ENCODE data around the gene CADPS. TPM values are rescaled to one million over a fixed set of nuclear protein-coding genes. Genes with fewer than 3 reads are reported as not detected.

The CADPS gene
- total RNA-seq, 1 donor from 2014 or later: not detected

DNA sequence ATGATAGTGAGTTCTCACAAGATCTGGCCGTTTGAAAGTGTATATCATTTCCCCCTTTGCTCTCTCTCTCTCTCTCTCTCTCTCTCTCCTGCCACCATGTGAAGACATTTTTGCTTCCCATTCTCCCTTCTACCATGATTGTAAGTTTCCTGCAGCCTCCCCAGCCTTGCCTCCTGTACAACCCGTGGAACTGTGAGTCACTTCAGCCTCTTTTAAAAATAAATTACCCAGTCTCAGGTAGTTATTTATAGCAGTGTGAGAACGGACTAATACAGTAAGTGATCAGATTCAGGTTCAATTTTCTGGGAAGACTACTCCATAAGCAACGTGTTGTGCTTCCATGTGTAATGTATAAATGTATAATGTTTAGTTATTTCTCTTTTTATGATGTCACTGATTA lies 29.2 kb downstream of the CADPS start:
- H3K4me3 Mint-ChIP-seq: no peak overlapping the region
- no peaks in the 10 kb centered on the region for H3K36me3 Mint-ChIP-seq (ENCODE audit: low read depth)
- no peak for DNase-seq
- peaks cover 3% of the 10 kb centered on the region for H3K9me3 Mint-ChIP-seq
- no peaks in the 10 kb centered on the region for H3K4me1 Mint-ChIP-seq
- H3K27me3 Mint-ChIP-seq: no peaks in the 10 kb centered on the region
- no peak overlapping the region for H3K27ac Mint-ChIP-seq
- intact Hi-C loops (cut with micrococcal nuclease): no loop called here

DNA sequence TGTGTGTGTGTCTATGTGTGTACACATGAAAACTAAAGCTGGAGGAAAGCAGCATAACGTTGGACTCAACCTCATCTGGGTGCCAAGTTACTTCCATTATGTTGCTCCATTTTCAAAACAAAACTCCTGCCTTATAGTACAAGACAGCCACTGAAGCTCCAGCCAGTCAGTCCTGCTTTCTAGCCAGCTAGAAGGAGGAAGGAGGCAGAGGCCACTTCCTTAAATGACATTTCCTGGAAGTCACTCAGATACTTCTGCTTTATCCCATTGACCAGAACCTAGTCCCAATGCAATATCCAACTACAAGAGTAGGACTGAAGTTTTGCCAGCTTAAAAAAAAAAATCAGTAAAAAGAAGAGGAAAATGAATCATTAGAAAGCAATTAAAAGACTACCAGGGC lies 31.7 kb downstream of the CADPS start:
- Mint-ChIP-seq H3K4me3 (no peak overlapping the region), H3K9me3 (peaks cover 3% of the 10 kb centered on the region), H3K4me1 (no peaks in the 10 kb centered on the region), H3K36me3 (ENCODE audit: low read depth) (no peaks in the 10 kb centered on the region), H3K27me3 (no peaks in the 10 kb centered on the region), H3K27ac (no peak overlapping the region)
- intact Hi-C loops (cut with micrococcal nuclease): no loop called here
- no peak for DNase-seq

DNA sequence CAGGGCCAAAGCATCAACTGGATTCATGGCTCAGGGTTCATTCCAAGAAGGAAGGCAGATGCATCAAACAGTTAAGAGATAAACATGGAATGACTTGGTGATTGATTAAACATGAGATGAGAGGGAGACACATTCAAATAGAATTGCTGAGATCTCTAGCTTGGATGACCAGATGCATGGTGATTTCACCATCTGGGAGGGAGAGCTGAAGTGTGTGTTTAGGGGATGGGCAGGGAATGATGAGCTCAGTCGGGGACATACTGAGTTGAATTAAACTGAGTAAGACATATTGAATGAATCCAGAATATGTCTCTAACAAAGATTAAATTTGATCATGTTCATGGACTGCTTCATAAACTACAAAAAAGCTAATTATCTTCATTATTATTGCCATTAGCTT lies 35.5 kb downstream of the CADPS start:
- no peaks in the 10 kb centered on the region for H3K27me3 Mint-ChIP-seq

DNA sequence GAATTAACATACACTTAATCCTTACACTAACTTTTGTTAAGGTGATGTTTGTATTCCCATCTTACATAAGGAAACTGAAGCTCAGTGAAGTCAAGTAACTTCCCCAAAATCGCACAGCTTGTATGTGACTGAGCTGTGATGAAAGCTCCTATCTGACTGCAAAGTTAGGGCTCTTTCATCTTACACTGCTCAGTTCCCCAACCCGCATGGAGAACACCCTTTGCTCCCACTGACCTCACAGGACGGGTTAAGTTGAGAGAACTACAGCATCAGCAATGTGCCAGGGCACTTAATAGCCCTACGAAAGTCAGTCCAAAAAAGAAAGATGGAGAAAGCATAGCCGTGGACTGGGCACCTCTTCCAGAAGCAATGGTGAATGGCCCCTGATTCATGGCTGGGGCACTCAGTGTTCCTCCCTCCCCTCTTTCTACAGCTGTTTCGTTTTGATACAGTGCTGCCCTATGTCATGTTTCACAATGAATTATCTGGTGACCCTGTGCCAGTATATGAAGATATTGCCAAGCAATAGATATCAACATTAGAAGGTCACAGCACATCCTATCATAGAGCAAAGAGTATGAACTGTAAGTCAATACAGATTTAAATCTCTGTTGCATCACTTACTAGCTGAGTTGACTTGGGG lies 38.0 kb downstream of the CADPS start:
- no peak for DNase-seq
- Mint-ChIP-seq H3K9me3 (no peaks in the 10 kb centered on the region), H3K4me3 (no peak overlapping the region), H3K27ac (no peak overlapping the region), H3K27me3 (no peaks in the 10 kb centered on the region), H3K36me3 (ENCODE audit: low read depth) (no peaks in the 10 kb centered on the region), H3K4me1 (no peaks in the 10 kb centered on the region)
- intact Hi-C loops (cut with micrococcal nuclease): no loop called here

More for the DNA sequence above, 35.5 kb downstream of the CADPS start:
- Mint-ChIP-seq H3K27ac (no peak overlapping the region), H3K4me3 (no peak overlapping the region), H3K4me1 (no peaks in the 10 kb centered on the region), H3K9me3 (no peaks in the 10 kb centered on the region), H3K36me3 (ENCODE audit: low read depth) (no peaks in the 10 kb centered on the region)
- intact Hi-C loops (cut with micrococcal nuclease): no loop called here
- no peak for DNase-seq

DNA sequence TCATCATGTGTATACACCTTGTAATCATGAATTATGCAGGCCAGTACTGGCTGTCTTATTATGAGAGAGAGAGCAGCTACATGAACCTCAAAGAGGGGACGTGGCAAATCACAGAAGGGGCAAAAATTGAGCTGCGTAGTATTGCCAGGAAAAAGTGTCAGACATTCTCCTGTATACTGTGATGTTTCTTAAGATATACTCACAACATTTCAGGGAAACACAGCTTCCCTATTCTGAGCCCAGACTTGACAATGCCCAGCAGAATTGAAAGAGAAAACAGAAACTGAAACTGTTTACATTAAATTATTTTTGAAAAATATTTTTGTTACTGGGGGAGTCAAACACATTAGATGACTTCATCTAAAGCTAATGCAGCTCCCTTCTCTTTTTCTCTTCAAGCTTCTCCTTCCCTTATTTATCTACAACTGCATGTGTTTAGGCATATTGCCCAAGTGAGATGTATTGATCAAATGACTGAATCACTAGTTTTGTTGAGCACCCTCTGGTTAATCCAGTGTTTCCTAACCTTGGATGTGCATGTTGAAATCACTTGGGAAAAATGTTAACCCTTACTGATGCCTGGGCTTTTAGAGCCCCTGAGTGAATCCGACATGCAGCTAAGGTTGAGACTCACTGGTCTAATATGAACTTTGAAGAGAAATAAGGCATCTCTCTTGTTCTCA lies 39.5 kb downstream of the CADPS start:
- Mint-ChIP-seq H3K36me3 (ENCODE audit: low read depth) (no peaks in the 10 kb centered on the region), H3K9me3 (no peaks in the 10 kb centered on the region), H3K27me3 (no peaks in the 10 kb centered on the region), H3K4me3 (no peak overlapping the region), H3K4me1 (no peaks in the 10 kb centered on the region), H3K27ac (no peak overlapping the region)
- intact Hi-C loops (cut with micrococcal nuclease): no loop called here
- no peak for DNase-seq

DNA sequence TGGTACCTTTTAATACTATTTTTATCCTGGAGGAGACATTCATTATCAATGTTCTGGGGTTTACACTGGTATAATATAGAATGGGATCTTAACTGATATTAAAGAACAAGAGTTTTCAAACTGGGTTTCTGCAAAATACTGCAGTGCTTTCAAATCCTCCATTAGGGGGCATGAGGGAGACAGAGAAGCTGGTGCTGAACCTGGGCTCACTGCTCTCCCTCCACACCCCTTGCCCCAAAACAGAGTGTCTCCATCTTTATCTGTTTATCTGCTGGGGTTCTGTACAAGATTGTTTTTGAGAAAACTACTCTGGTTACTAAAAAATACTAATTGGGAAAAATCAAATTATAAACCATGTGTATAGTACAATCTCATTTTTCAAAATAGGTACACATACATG lies 41.7 kb downstream of the CADPS start:
- H3K4me1 Mint-ChIP-seq: no peaks in the 10 kb centered on the region
- H3K9me3 Mint-ChIP-seq: no peaks in the 10 kb centered on the region
- intact Hi-C loops (cut with micrococcal nuclease): no loop called here
- no peak for DNase-seq
- no peak overlapping the region for H3K4me3 Mint-ChIP-seq
- H3K27ac Mint-ChIP-seq: no peak overlapping the region
- no peaks in the 10 kb centered on the region for H3K27me3 Mint-ChIP-seq
- no peaks in the 10 kb centered on the region for H3K36me3 Mint-ChIP-seq (ENCODE audit: low read depth)

DNA sequence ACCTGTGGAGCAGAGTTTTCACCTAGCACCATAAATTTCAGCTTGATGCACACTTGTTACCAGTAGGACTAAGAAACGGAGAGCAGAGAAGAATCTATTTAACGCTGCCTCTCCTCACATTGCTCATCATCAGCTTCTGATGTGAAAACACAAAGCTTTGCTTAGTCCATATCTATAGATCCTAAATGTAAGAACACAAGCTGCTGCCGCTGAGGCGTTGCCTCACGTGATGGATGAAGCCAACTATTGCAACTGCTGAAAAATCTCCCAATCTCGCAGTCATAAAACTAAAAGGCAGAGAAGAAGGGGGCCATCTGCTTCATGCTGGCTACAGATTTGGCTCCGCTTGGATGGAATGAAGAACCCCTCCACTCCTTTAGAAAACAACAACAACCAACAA lies 42.7 kb downstream of the CADPS start:
- DNase-seq: no peak
- no peak overlapping the region for H3K27ac Mint-ChIP-seq
- no peaks in the 10 kb centered on the region for H3K36me3 Mint-ChIP-seq (ENCODE audit: low read depth)
- no peaks in the 10 kb centered on the region for H3K27me3 Mint-ChIP-seq
- no peaks in the 10 kb centered on the region for H3K9me3 Mint-ChIP-seq
- intact Hi-C loops (cut with micrococcal nuclease): no loop called here
- H3K4me3 Mint-ChIP-seq: no peak overlapping the region
- no peaks in the 10 kb centered on the region for H3K4me1 Mint-ChIP-seq

DNA sequence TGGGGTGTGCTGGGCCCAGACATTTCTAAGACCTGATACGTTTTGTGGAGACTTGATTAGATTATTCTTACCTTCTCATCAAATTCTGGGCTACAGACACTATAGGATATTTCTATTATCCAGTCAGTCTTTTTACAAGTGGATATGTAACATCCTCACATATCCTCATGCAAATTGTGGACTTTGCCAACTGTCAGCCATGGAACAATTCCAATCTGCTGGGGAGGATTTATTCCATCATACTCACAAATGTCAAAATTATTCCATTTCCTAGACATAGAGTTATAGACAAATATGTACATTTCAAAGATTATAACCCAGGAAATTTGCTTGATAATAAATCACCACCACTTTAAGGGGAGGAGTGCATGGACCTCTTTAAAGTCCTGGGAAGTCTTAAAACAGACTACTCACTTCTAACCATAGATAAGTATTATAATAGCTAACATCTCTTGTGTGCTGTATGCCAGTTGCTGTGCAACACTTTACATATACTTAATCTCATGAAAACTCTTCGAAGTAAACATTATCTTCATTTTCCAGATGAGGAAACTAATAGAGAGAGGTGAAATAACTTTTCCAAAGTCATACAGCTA lies 44.4 kb downstream of the CADPS start:
- Mint-ChIP-seq H3K4me1 (no peaks in the 10 kb centered on the region), H3K36me3 (ENCODE audit: low read depth) (no peaks in the 10 kb centered on the region), H3K9me3 (no peaks in the 10 kb centered on the region), H3K27ac (no peak overlapping the region), H3K4me3 (no peak overlapping the region), H3K27me3 (no peaks in the 10 kb centered on the region)
- intact Hi-C loops (cut with micrococcal nuclease): no loop called here
- no peak for DNase-seq

DNA sequence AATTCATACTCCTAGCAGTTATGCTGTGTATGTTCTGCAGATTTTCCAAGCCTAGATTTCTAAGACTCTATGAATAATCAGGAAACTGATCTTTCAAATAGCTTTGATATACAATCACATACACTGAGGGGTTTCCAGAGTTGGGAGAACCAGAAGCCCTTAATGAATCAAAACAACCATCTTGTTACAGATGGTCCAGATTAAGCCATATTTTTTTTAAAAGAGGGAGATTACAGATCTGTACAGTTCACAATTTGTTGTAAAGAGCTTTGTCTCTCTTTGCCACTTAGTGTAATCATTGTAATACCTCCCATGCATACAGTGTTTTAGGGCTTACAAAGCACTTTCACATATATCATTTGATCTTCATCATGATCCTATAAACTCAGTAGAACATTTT lies 47.7 kb downstream of the CADPS start:
- no peaks in the 10 kb centered on the region for H3K27me3 Mint-ChIP-seq
- no peaks in the 10 kb centered on the region for H3K4me1 Mint-ChIP-seq
- no peak overlapping the region for H3K27ac Mint-ChIP-seq
- H3K9me3 Mint-ChIP-seq: no peaks in the 10 kb centered on the region
- intact Hi-C loops (cut with micrococcal nuclease): no loop called here
- no peak overlapping the region for H3K4me3 Mint-ChIP-seq
- H3K36me3 Mint-ChIP-seq (ENCODE audit: low read depth): no peaks in the 10 kb centered on the region
- no peak for DNase-seq

DNA sequence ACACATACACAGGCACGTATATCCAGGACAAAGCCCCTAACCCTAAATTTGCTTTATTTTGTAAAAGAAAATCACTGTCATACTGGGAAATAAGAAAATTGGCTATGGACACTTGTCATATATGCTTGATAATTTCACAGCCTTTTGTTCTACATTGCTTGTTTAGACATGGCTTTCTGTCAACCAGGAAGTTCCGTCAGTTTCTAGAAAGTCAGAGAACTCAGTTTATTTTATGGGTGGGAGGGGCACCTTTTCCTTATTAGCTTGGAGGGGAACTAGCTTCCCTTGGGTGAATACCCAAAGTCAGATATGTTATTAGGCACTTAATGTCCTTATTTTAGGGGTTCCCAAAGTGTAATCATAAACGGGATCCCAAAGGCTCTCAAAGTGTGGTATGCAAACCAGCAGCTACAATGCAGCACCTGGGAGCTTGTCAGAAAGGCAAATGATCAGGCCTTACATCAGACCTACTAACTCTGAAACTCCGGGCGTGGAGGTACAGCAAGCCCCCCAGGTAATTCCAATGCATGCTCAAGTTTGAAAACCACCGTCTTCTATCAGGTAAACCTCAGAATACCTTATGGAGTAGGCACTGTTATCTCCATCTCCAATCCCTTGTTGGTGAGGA lies 50.1 kb downstream of the CADPS start:
- H3K4me1 Mint-ChIP-seq: no peaks in the 10 kb centered on the region
- no peaks in the 10 kb centered on the region for H3K36me3 Mint-ChIP-seq (ENCODE audit: low read depth)
- no peaks in the 10 kb centered on the region for H3K9me3 Mint-ChIP-seq
- no peak overlapping the region for H3K27ac Mint-ChIP-seq
- intact Hi-C loops (cut with micrococcal nuclease): no loop called here
- no peak overlapping the region for H3K4me3 Mint-ChIP-seq
- DNase-seq: no peak
- no peaks in the 10 kb centered on the region for H3K27me3 Mint-ChIP-seq

DNA sequence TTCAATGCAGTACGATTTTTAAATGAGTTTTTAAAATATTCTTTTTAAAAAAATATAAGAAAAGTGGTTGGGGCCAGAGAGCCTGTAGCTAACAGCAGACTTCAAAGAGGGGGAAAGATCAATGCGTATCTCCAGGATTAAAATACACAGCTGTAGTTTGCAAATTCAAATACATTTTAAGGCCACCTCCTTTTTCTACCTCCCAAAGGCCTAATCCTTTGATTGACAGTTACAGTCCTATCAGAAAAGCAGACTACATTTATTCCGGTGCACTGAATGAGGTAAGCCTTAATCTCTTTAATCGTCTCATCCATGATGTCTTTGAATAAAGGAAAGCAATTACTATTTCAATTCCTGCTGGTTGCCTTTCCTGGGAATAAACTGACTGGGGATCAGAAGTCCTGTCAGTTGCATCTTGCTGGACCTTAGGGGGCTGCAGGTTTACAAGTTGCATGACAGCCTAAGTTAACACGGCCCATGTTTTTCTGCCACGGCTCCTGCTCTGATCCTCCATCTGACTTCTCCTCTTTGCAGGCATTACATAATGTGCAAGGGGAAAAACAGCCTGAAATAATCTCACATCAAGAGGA lies 51.7 kb downstream of the CADPS start:
- H3K4me1 Mint-ChIP-seq: no peaks in the 10 kb centered on the region
- no peaks in the 10 kb centered on the region for H3K36me3 Mint-ChIP-seq (ENCODE audit: low read depth)
- H3K9me3 Mint-ChIP-seq: no peaks in the 10 kb centered on the region

DNA sequence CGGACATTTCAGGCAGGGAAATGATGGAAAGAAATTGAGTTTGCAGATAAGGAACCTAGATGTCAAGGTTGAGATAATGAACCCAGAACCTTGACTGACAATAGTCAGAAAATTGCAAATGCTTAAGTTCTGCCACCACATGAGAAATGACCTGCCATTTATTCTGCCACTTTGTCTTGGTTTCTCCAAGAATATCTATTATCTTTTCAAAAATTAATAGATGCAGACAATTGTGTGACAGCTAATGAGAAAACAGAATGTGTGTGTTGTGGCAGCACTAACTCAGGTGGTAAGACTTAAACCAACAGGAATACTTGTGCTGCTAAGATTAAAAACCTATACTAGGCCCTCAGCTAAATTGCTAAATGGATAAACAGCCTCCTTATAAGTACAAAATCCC lies 52.3 kb downstream of the CADPS start:
- Mint-ChIP-seq H3K4me1 (no peaks in the 10 kb centered on the region), H3K4me3 (no peak overlapping the region), H3K27ac (no peak overlapping the region), H3K27me3 (no peaks in the 10 kb centered on the region), H3K36me3 (ENCODE audit: low read depth) (no peaks in the 10 kb centered on the region), H3K9me3 (no peaks in the 10 kb centered on the region)
- no peak for DNase-seq
- intact Hi-C loops (cut with micrococcal nuclease): no loop called here

More for the DNA sequence above, 51.7 kb downstream of the CADPS start:
- no peak overlapping the region for H3K4me3 Mint-ChIP-seq
- H3K27ac Mint-ChIP-seq: no peak overlapping the region
- intact Hi-C loops (cut with micrococcal nuclease): no loop called here
- no peak for DNase-seq
- no peaks in the 10 kb centered on the region for H3K27me3 Mint-ChIP-seq

DNA sequence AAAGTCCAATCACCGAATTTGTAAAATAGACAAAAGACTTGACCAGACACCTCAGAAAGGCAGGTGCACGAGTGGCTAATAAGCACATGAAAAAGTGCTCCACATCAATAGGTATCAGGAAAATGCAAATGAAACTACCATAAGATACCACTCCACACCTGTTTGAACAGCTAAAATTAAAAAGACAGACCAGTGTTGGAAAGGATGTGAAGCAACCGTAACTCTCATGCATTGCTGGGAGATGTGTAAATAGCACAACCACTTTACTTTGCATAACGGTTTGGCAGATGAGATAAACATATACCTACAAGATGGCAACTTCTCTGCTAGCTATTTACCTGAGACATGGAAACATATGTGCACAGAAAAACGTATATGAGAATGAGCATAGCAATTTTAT lies 56.9 kb downstream of the CADPS start:
- no peak overlapping the region for H3K27ac Mint-ChIP-seq
- intact Hi-C loops (cut with micrococcal nuclease): no loop called here
- no peaks in the 10 kb centered on the region for H3K9me3 Mint-ChIP-seq
- H3K36me3 Mint-ChIP-seq (ENCODE audit: low read depth): no peaks in the 10 kb centered on the region
- no peaks in the 10 kb centered on the region for H3K27me3 Mint-ChIP-seq
- peaks cover 2% of the 10 kb centered on the region for H3K4me1 Mint-ChIP-seq
- no peak overlapping the region for H3K4me3 Mint-ChIP-seq
- DNase-seq: no peak

DNA sequence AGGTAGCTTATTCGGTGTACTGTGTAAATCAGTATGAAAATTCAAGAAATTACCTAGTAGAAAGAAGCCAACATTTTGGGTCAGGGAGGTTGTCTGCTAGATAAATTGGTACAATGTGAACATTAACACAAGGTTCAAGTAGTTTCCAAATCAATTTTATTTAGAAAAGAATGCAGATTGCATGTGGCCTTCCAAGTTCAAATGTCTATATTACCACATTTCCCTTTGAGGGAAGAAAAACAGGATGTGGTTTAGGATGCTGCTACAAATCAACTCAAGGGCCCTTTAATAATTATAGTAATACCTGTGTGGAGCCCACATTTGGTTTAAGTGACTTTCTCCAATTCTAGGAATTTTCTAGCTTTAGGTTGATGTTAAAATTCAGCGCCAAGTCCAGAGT lies 57.5 kb downstream of the CADPS start:
- Mint-ChIP-seq H3K27me3 (no peaks in the 10 kb centered on the region), H3K27ac (no peak overlapping the region), H3K4me3 (no peak overlapping the region), H3K4me1 (peaks cover 2% of the 10 kb centered on the region), H3K9me3 (no peaks in the 10 kb centered on the region), H3K36me3 (ENCODE audit: low read depth) (no peaks in the 10 kb centered on the region)
- intact Hi-C loops (cut with micrococcal nuclease): no loop called here
- DNase-seq: no peak

Measured in activated CD4-positive, alpha-beta T cell treated with anti-CD3 and anti-CD28 coated beads, Interleukin-2, amount 10 ng/mL, durations not matched to agents 24 days and 14 days (primary cell).